Bronchial epithelial cell (primary cell): ENCODE results near the gene HLA-F. TPM values are rescaled to one million over a fixed set of nuclear protein-coding genes. Genes with fewer than 3 reads are reported as not detected.

Source experiments
- DNase-seq: peaks from one replicate; pipeline ENCODE4 v3.0.0-alpha.2; 2010; ENCODE audit warnings: low read depth
- FAIRE-seq: peaks from 2 replicates; lab custom pipeline; 2011; peaks lifted over from hg19 to GRCh38; lab: Jason Lieb, UNC
- H3K27me3 ChIP-seq: 2 replicates; pipeline ENCODE4 v1.5.1; 2011; ENCODE audit warnings: low read length; ENCODE audit not compliant: control insufficient read depth, insufficient read depth
- H3K36me3 ChIP-seq: 2 replicates; pipeline ENCODE4 v1.5.1; 2011; ENCODE audit warnings: low read length; ENCODE audit not compliant: control insufficient read depth, insufficient read depth
- H3K4me3 ChIP-seq: 2 replicates; pipeline ENCODE4 v1.5.1; 2011; ENCODE audit warnings: mild to moderate bottlenecking, low read depth, low read length, control low read depth
- CTCF ChIP-seq: IDR thresholded peaks from 2 replicates; pipeline ENCODE4 v1.5.1; 2011; ENCODE audit warnings: mild to moderate bottlenecking, moderate library complexity, low read length, control low read depth, inconsistent platforms; ENCODE audit not compliant: insufficient read depth, severe bottlenecking
- total RNA-seq: library from RNA; depleted of rRNA; stranded (reverse); fragments of >200 nt; gene quantifications from 2 replicates; pipeline ENCODE4 v1.2.1, GENCODE V29; 2014

Gene HLA-F
- total RNA-seq, 1 donor from 2014 or later = 14.2 TPM

DNA sequence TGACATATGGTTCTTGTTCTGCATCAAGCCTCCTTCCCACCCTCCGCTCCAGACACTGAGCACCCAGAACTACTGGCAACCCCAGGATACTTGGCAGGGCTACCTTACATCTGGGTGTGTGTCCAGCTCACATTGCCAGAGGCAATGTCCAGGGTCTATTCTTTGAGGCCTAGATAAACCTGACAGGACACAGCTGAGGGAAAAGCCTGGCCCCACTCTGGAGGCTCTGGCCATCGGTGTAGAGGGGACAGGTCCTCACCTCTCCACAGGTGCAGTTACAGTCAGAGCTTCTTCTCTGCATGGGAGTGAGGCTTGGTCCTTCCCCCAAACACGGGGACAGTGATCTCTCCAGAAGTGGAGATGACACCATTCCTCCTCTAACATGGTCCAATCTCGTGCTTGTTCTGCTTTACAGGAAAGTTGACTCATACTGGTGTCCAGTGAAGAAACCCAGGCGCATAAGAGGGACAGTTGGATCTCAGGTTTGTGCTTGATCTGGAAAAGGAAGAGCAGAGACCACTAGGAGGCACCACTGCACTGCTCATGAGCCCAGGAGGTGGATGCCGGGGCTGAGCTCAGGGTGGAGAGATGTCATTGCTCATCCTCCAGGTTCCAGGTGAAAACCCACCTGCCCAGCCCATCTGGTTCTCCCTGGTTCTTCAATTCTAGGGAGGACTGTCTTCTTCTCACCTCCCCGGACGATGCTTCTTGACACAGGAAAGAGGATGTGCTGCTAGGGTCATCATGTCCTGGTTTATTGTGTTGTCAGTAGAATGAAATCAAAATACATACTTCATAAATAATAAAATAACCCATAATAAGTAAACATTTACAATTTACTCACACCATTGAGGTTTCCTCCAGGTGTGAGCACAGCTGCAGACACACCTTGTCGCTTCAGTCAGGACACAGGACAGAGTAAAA is 14.7 kb downstream of the HLA-F start:
- Histone ChIP-seq H3K36me3 (peaks cover 2% of the 10 kb centered on the region), H3K4me3 (no peak overlapping the region), H3K27me3 (no peaks in the 10 kb centered on the region)
- TF ChIP-seq CTCF = peak; percentile 95
- peak; percentile 98 for FAIRE-seq
- peak; percentile 71 for DNase-seq

- FAIRE-seq (no peak), DNase-seq (no peak)
- Histone ChIP-seq H3K36me3 (peaks cover 2% of the 10 kb centered on the region), H3K4me3 (no peak overlapping the region), H3K27me3 (no peaks in the 10 kb centered on the region)
- no peak for TF ChIP-seq CTCF
Measured at GRCh38 chr6:29739136-29739881, 16.1 kb downstream of the HLA-F start.

- FAIRE-seq (no peak), DNase-seq (no peak)
- no peaks in the 10 kb centered on the region for H3K27me3 ChIP-seq
- H3K36me3 ChIP-seq = peaks cover 3% of the 10 kb centered on the region
- no peak for TF ChIP-seq CTCF
- no peak overlapping the region for H3K4me3 ChIP-seq
Measured at GRCh38 chr6:29739882-29740261, 16.6 kb downstream of the HLA-F start.

DNA sequence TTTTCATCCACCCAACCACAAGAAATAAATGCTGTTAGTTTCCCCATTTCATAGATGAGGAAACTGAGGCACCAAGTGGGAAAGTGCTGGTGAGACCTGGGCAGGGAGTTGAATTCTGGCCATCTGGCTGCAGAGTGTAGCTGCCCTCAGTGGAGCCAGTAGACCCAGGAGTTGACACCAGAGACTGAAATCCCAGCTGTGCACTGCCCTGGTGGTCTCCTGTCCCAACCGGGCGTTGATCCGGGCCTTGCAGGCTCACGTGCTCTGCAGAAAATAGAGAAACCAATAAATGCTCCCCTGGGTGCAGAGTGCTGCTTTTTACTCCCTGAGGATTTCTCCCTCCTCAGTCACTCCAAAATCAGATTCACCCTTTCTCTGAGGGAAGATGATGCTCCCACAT is 18.4 kb downstream of the HLA-F start:
- DNase-seq (no peak), FAIRE-seq (no peak)
- H3K36me3 ChIP-seq = peaks cover 7% of the 10 kb centered on the region
- no peak overlapping the region for H3K4me3 ChIP-seq
- TF ChIP-seq CTCF = no peak
- no peaks in the 10 kb centered on the region for H3K27me3 ChIP-seq

- no peaks in the 10 kb centered on the region for H3K27me3 ChIP-seq
- DNase-seq = no peak
- peaks cover 7% of the 10 kb centered on the region for H3K36me3 ChIP-seq
- no peak overlapping the region for H3K4me3 ChIP-seq
- no peak for FAIRE-seq
- TF ChIP-seq CTCF = no peak
Measured at GRCh38 chr6:29742127-29742526, 18.9 kb downstream of the HLA-F start.
